ENCODE data around the gene SLX4IP. TPM values are rescaled to one million over a fixed set of nuclear protein-coding genes. Genes with fewer than 3 reads are reported as not detected.
A peak's percentile ranks its signal among the peaks of the same experiment; 100 is the strongest.

The SLX4IP gene
- total and polyA plus RNA-seq, 2 of the 13 experiments (the other 11 are each of a cell fraction or from before 2014, with no cell fraction given), result 3.6 to 7.3 TPM

DNA sequence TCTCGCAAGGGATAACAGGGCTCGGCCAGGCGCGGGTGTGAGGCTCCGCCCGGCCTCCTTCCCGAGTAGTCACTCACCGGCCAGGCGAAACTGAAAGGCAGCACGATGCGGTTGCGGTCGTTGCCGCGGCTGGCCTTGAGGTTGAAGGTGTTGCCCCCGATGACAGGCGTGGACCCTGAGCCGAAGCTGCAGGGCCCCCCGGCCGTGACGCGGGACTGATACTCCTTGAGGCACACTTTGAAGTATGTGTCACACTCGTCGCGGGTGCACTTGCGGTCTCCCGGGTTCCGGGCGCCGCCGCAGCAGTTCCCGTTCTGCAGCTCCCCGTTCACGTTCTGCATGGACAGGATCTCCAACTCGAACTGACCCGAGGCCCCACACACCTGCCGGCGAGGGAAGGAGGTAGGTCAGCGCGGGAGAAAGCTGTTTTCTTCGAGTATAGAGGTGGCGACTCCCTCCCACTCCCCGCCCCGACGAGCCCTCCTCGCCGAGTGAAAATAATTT, 237.6 kb downstream of the SLX4IP start (continued):
- TF ChIP-seq ZFYVE20 (CRISPR knock-in tag; IDR thresholded peaks at IDR 0.05; ENCODE audit: borderline replicate concordance, low read depth), result 0 out of 2 replicates have a peak, but pooled peaks have one; percentile 56
- no peak for TF ChIP-seq NFE2L2 (IDR thresholded peaks at IDR 0.05; ENCODE audit: low read length)
- TF ChIP-seq, protein P1, sequence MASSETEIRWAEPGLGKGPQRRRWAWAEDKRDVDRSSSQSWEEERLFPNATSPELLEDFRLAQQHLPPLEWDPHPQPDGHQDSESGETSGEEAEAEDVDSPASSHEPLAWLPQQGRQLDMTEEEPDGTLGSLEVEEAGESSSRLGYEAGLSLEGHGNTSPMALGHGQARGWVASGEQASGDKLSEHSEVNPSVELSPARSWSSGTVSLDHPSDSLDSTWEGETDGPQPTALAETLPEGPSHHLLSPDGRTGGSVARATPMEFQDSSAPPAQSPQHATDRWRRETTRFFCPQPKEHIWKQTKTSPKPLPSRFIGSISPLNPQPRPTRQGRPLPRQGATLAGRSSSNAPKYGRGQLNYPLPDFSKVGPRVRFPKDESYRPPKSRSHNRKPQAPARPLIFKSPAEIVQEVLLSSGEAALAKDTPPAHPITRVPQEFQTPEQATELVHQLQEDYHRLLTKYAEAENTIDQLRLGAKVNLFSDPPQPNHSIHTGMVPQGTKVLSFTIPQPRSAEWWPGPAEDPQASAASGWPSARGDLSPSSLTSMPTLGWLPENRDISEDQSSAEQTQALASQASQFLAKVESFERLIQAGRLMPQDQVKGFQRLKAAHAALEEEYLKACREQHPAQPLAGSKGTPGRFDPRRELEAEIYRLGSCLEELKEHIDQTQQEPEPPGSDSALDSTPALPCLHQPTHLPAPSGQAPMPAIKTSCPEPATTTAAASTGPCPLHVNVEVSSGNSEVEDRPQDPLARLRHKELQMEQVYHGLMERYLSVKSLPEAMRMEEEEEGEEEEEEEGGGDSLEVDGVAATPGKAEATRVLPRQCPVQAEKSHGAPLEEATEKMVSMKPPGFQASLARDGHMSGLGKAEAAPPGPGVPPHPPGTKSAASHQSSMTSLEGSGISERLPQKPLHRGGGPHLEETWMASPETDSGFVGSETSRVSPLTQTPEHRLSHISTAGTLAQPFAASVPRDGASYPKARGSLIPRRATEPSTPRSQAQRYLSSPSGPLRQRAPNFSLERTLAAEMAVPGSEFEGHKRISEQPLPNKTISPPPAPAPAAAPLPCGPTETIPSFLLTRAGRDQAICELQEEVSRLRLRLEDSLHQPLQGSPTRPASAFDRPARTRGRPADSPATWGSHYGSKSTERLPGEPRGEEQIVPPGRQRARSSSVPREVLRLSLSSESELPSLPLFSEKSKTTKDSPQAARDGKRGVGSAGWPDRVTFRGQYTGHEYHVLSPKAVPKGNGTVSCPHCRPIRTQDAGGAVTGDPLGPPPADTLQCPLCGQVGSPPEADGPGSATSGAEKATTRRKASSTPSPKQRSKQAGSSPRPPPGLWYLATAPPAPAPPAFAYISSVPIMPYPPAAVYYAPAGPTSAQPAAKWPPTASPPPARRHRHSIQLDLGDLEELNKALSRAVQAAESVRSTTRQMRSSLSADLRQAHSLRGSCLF (CRISPR knock-in tag; IDR thresholded peaks at IDR 0.05; ENCODE audit: borderline replicate concordance), result 0 out of 2 replicates have a peak, but pooled peaks have one; percentile 78
- TF ChIP-seq, protein P2, sequence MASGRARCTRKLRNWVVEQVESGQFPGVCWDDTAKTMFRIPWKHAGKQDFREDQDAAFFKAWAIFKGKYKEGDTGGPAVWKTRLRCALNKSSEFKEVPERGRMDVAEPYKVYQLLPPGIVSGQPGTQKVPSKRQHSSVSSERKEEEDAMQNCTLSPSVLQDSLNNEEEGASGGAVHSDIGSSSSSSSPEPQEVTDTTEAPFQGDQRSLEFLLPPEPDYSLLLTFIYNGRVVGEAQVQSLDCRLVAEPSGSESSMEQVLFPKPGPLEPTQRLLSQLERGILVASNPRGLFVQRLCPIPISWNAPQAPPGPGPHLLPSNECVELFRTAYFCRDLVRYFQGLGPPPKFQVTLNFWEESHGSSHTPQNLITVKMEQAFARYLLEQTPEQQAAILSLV (CRISPR knock-in tag; IDR thresholded peaks at IDR 0.05; ENCODE audit: borderline replicate concordance), result 0 out of 2 replicates have a peak, but pooled peaks have one; percentile 37
- no peak for TF ChIP-seq NR1H2 (CRISPR knock-in tag; IDR thresholded peaks at IDR 0.05; ENCODE audit: borderline replicate concordance, low read depth)
- TF ChIP-seq ATM (IDR thresholded peaks at IDR 0.05; ENCODE audit: borderline replicate concordance), result no peak
- peak; percentile 3; the same call in 1 of the 2 replicates for TF ChIP-seq SNAPC2 (CRISPR knock-in tag; IDR thresholded peaks at IDR 0.05)
- peak; percentile 47; the same call in 1 of the 2 replicates for TF ChIP-seq ZNF589 (CRISPR knock-in tag; conservative IDR thresholded peaks at IDR 0.05)
- TF ChIP-seq CBX5 (CRISPR knock-in tag; IDR thresholded peaks at IDR 0.05; ENCODE audit: borderline replicate concordance), result no peak; the same call in 1 of the 2 replicates
- peak; percentile 86 for TF ChIP-seq AGO2 (optimal IDR thresholded peaks at IDR 0.05; ENCODE audit: low read depth, low read length)
- TF ChIP-seq, protein P3, sequence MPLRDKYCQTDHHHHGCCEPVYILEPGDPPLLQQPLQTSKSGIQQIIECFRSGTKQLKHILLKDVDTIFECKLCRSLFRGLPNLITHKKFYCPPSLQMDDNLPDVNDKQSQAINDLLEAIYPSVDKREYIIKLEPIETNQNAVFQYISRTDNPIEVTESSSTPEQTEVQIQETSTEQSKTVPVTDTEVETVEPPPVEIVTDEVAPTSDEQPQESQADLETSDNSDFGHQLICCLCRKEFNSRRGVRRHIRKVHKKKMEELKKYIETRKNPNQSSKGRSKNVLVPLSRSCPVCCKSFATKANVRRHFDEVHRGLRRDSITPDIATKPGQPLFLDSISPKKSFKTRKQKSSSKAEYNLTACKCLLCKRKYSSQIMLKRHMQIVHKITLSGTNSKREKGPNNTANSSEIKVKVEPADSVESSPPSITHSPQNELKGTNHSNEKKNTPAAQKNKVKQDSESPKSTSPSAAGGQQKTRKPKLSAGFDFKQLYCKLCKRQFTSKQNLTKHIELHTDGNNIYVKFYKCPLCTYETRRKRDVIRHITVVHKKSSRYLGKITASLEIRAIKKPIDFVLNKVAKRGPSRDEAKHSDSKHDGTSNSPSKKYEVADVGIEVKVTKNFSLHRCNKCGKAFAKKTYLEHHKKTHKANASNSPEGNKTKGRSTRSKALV (CRISPR knock-in tag; IDR thresholded peaks at IDR 0.05), result no peak
- TF ChIP-seq ZSCAN30 (CRISPR knock-in tag; IDR thresholded peaks at IDR 0.05), result no peak; the same call in 1 of the 2 replicates
- no peak for TF ChIP-seq CEBPB (IDR thresholded peaks at IDR 0.05; ENCODE audit: borderline replicate concordance, low read depth, low read length)
- no peak for TF ChIP-seq DMAP1 (CRISPR knock-in tag; IDR thresholded peaks at IDR 0.05)
- no peak for TF ChIP-seq EHMT2 (IDR thresholded peaks at IDR 0.05; ENCODE audit: borderline replicate concordance, low read depth, low read length)
- no peak for TF ChIP-seq GZF1 (CRISPR knock-in tag; IDR thresholded peaks at IDR 0.05)
- TF ChIP-seq EZH2 (conservative IDR thresholded peaks at IDR 0.05; ENCODE audit: low read depth, low read length), result no peak
- peak; percentile 70; the same call in 1 of the 2 replicates for TF ChIP-seq ZIK1 (CRISPR knock-in tag; IDR thresholded peaks at IDR 0.05; ENCODE audit: borderline replicate concordance, low read depth)
- TF ChIP-seq ZNF382 (CRISPR knock-in tag; IDR thresholded peaks at IDR 0.05; ENCODE audit: borderline replicate concordance), result no peak
- TF ChIP-seq ZNF556 (CRISPR knock-in tag; IDR thresholded peaks at IDR 0.05; ENCODE audit: borderline replicate concordance), result peak; percentile 7; the same call in 1 of the 2 replicates
- 0 out of 2 replicates have a peak, but pooled peaks have one; percentile 58 for TF ChIP-seq ZNF230 (CRISPR knock-in tag; IDR thresholded peaks at IDR 0.05)
- no peak for TF ChIP-seq GTF2F1 (IDR thresholded peaks at IDR 0.05; ENCODE audit: low read length)
- TF ChIP-seq ZNF619 (CRISPR knock-in tag; IDR thresholded peaks at IDR 0.05), result no peak
